Fibroblast of skin of left biceps (primary cell): ENCODE data around the gene CYP4F22.
"Not testable (repeated sequence)": the region's sequence is repeated elsewhere in the genome, so short reads cannot be mapped to it uniquely, and the experiment has no call there.

Experiments used
- DNase-seq, 2 experiments: peaks; one replicate each; pipeline ENCODE4 v3.0.0-alpha.2; 2013; ENCODE audit warnings: low read depth in 2 of 2

CYP4F22 gene

GRCh38 chr19:15488489-15489226 is 19.7 kb upstream of the CYP4F22 start:
- no peak for DNase-seq

- DNase-seq, result no peak
Measured at GRCh38 chr19:15495151-15495550, 13.2 kb upstream of the CYP4F22 start.

- DNase-seq, result no peak
Measured at GRCh38 chr19:15498156-15498858, 10.0 kb upstream of the CYP4F22 start.

- DNase-seq, result no peak
Measured at GRCh38 chr19:15498910-15499309, 9.4 kb upstream of the CYP4F22 start.

GRCh38 chr19:15501596-15501995 is 6.7 kb upstream of the CYP4F22 start:
- no peak for DNase-seq

- no peak for DNase-seq
Measured at GRCh38 chr19:15502264-15502663, 6.1 kb upstream of the CYP4F22 start.

GRCh38 chr19:15506074-15506571 is 2.2 kb upstream of the CYP4F22 start:
- no peak for DNase-seq

- DNase-seq, result no peak
Measured at GRCh38 chr19:15507068-15508034, 974 bp upstream of the CYP4F22 start.

- DNase-seq, result no peak
Measured at GRCh38 chr19:15511671-15512424, 3.5 kb downstream of the CYP4F22 start.

- DNase-seq, result not testable (repeated sequence)
Measured at GRCh38 chr19:15515227-15515625, 6.9 kb downstream of the CYP4F22 start.

- DNase-seq, result no peak
Measured at GRCh38 chr19:15516363-15516762, 8.0 kb downstream of the CYP4F22 start.

GRCh38 chr19:15517778-15518177 is 9.5 kb downstream of the CYP4F22 start:
- DNase-seq, result no peak

- no peak for DNase-seq
Measured at GRCh38 chr19:15519433-15519976, 11.2 kb downstream of the CYP4F22 start.

GRCh38 chr19:15524781-15525180 is 16.5 kb downstream of the CYP4F22 start:
- DNase-seq, result no peak

GRCh38 chr19:15525291-15525690 is 17.0 kb downstream of the CYP4F22 start:
- DNase-seq, result no peak

GRCh38 chr19:15526408-15526807 is 18.1 kb downstream of the CYP4F22 start:
- no peak for DNase-seq

- DNase-seq, result no peak
Measured at GRCh38 chr19:15527705-15528104, 19.4 kb downstream of the CYP4F22 start.

- no peak for DNase-seq
Measured at GRCh38 chr19:15529774-15530372, 21.5 kb downstream of the CYP4F22 start.

- DNase-seq, result no peak
Measured at GRCh38 chr19:15532779-15533521, 24.6 kb downstream of the CYP4F22 start.

GRCh38 chr19:15533522-15533830 is 25.2 kb downstream of the CYP4F22 start:
- not testable (repeated sequence) for DNase-seq
